Endothelial cell of umbilical vein (primary cell): ENCODE results near the gene MECR. TPM values are rescaled to one million over a fixed set of nuclear protein-coding genes. Genes with fewer than 3 reads are reported as not detected.

Experiments
- BruUV-seq: library from RNA; stranded (reverse); fragments of 400-500 nt; replicated peaks from 2 replicates; lab custom pipeline; 2021; lab: Mats Ljungman, UMichigan
- CTCF ChIA-PET: fragments of 300-600, 350-600 bp; sonication (Branson Sonifier 250); formaldehyde crosslinking; loops from one replicate; lab custom pipeline; 2021; ENCODE audit warnings: antibody characterized with exemption, inconsistent platforms; lab: Charles Lee
- POLR2A ChIA-PET: fragments of 300-600, 350-600 bp; sonication (Branson Sonifier 250); formaldehyde crosslinking; loops from one replicate; lab custom pipeline; 2021; ENCODE audit warnings: antibody characterized with exemption, inconsistent platforms; lab: Charles Lee
- DNase-seq: peaks from one replicate; pipeline ENCODE4 v3.0.0-alpha.2; 2011; ENCODE audit warnings: low read depth, low spot score
- FAIRE-seq: peaks from 2 replicates; lab custom pipeline; 2011; peaks lifted over from hg19 to GRCh38; lab: Jason Lieb, UNC
- H2AFZ ChIP-seq: 2 replicates; pipeline ENCODE4 v1.6.0; 2012; ENCODE audit warnings: low read depth, low read length, control low read depth, inconsistent platforms
- H3K27ac ChIP-seq: 2 replicates; pipeline ENCODE4 v1.5.1; 2011; ENCODE audit warnings: low read depth, mild to moderate bottlenecking, control low read depth, low read length, moderate library complexity; ENCODE audit not compliant: insufficient read depth
- H3K27me3 ChIP-seq, 2 experiments: 2 replicates each; pipeline versions ENCODE4 v1.6.0 to v1.6.1; 2011; ENCODE audit warnings: low read length in 2 of 2, mixed read lengths in 1 of 2; ENCODE audit not compliant: control insufficient read depth in 2 of 2, insufficient read depth in 2 of 2
- H3K36me3 ChIP-seq, 2 experiments: 2 replicates in 1 of 2; 3 replicates in 1 of 2; pipeline ENCODE4 v1.5.1; 2011; ENCODE audit warnings: low read length in 2 of 2, mild to moderate bottlenecking in 1 of 2, moderate library complexity in 1 of 2; ENCODE audit not compliant: control insufficient read depth in 2 of 2, insufficient read depth in 2 of 2; ENCODE audit errors: extremely low read depth in 1 of 2
- H3K4me1 ChIP-seq: 3 replicates; pipeline ENCODE4 v1.5.1; 2011; ENCODE audit warnings: mild to moderate bottlenecking, low read length; ENCODE audit not compliant: control insufficient read depth, insufficient read depth; ENCODE audit errors: extremely low read depth
- H3K4me2 ChIP-seq: 2 replicates; pipeline ENCODE4 v1.6.1; 2011; ENCODE audit warnings: low read length, control low read depth, mixed read lengths; ENCODE audit not compliant: insufficient read depth
- H3K4me3 ChIP-seq, 3 experiments: fragments of 200-600 bp in 1 of 3; sonication (generic), shearing (Covaris generic) in 1 of 3; replicated peaks in 1 of 3; 2 replicates each; pipeline ENCODE4 v1.5.1; 2011 to 2016; ENCODE audit warnings: control low read depth in 3 of 3, low read length in 3 of 3, mild to moderate bottlenecking in 2 of 3, inconsistent platforms in 1 of 3, low read depth in 1 of 3, moderate library complexity in 1 of 3; ENCODE audit not compliant: insufficient read depth in 1 of 3
- H3K79me2 ChIP-seq: 2 replicates; pipeline ENCODE4 v1.6.0; 2012; ENCODE audit warnings: low read length, inconsistent platforms; ENCODE audit not compliant: control insufficient read depth, insufficient read depth
- H3K9ac ChIP-seq: replicated peaks from 2 replicates; pipeline ENCODE3; 2011; ENCODE audit warnings: low read length, control low read depth; ENCODE audit not compliant: insufficient read depth; ENCODE audit errors: extremely low read depth
- H3K9me1 ChIP-seq: replicated peaks from 3 replicates; pipeline ENCODE4 v1.6.0; 2011; ENCODE audit warnings: mild to moderate bottlenecking, low read length; ENCODE audit not compliant: control insufficient read depth, insufficient read depth; ENCODE audit errors: extremely low read depth
- H3K9me3 ChIP-seq: replicated peaks from 2 replicates; pipeline ENCODE4 v1.5.1; 2012; ENCODE audit warnings: low read length, inconsistent platforms; ENCODE audit not compliant: control insufficient read depth, insufficient read depth
- H4K20me1 ChIP-seq: replicated peaks from 2 replicates; pipeline ENCODE3; 2011; ENCODE audit warnings: mild to moderate bottlenecking, low read length; ENCODE audit not compliant: control insufficient read depth, insufficient read depth; ENCODE audit errors: extremely low read depth
- CTCF ChIP-seq, 2 donors: IDR thresholded peaks; 1 replicate in 1 of 2; 2 replicates in 1 of 2; pipeline ENCODE4 v1.5.1; 2011; ENCODE audit warnings: low read length in 2 of 2, mild to moderate bottlenecking in 2 of 2, moderate library complexity in 2 of 2, control low read depth in 1 of 2, inconsistent platforms in 1 of 2, low read depth in 1 of 2; ENCODE audit not compliant: insufficient read depth in 1 of 2; ENCODE audit errors: extremely low read depth in 1 of 2
- EZH2 ChIP-seq: IDR thresholded peaks from 2 replicates; pipeline ENCODE4 v1.6.1; 2012; ENCODE audit warnings: borderline replicate concordance, low read depth, mild to moderate bottlenecking, moderate library complexity, low read length, inconsistent platforms; ENCODE audit not compliant: severe bottlenecking
- FOS ChIP-seq: IDR thresholded peaks from 2 replicates; pipeline ENCODE4 v1.6.1; 2011; ENCODE audit warnings: mild to moderate bottlenecking, low read length, moderate library complexity, borderline replicate concordance; ENCODE audit not compliant: insufficient read depth
- GATA2 ChIP-seq: IDR thresholded peaks from 2 replicates; pipeline ENCODE4 v1.7.0; 2011; ENCODE audit warnings: low read depth, mild to moderate bottlenecking, moderate library complexity, mixed read lengths, low read length; ENCODE audit not compliant: insufficient read length, insufficient read depth
- JUN ChIP-seq: IDR thresholded peaks from 2 replicates; pipeline ENCODE4 v1.6.1; 2011; ENCODE audit warnings: borderline replicate concordance, low read depth; ENCODE audit not compliant: insufficient read length, insufficient read depth
- MAX ChIP-seq: IDR thresholded peaks from 2 replicates; pipeline ENCODE4 v1.6.1; 2011; ENCODE audit not compliant: insufficient read depth, insufficient read length
- MYC ChIP-seq: IDR thresholded peaks from one replicate; pipeline ENCODE4 v1.6.1; 2011; ENCODE audit warnings: mild to moderate bottlenecking, low read depth, low read length
- POLR2A ChIP-seq: IDR thresholded peaks from 2 replicates; pipeline ENCODE4 v1.6.1; 2012; ENCODE audit warnings: low read depth, mild to moderate bottlenecking, control low read depth, low read length
- POLR2AphosphoS5 ChIP-seq: IDR thresholded peaks from 2 replicates; pipeline ENCODE4 v1.6.1; 2012; ENCODE audit warnings: low read depth, mild to moderate bottlenecking, control low read depth, low read length, moderate library complexity; ENCODE audit not compliant: insufficient read depth
- dilution Hi-C: fragments of 300-500 bp; cut with MboI; formaldehyde crosslinking; loops from one replicate; pipeline ENCODE4 v1.15.0; 2019; ENCODE audit warnings: low sequenced_read_pairs; ENCODE audit not compliant: extremely low pct_ligation_motif_present
- intact Hi-C: fragments of 100-400 bp; cut with micrococcal nuclease; formaldehyde crosslinking; loops from one replicate; pipeline ENCODE4 v1.10.0; 2022
- polyA plus RNA-seq, 4 experiments: library from polyadenylated mRNA; depleted of rRNA in 3 of 4; stranded (reverse) in 3 of 4; unstranded in 1 of 4; fragments of >200 nt; gene quantifications; 2 replicates each; pipeline versions ENCODE4 v1.2.1 to v1.2.3, GENCODE V29; 2011 to 2012; ENCODE audit warnings: missing spikeins in 1 of 4
- total RNA-seq: library from RNA; stranded (reverse); gene quantifications from 2 replicates; pipeline ENCODE4 v1.2.3, GENCODE V29; 2021

The MECR gene
- total and polyA plus RNA-seq, 2 donors (not counting 3 experiments of a cell fraction or from before 2014, with no cell fraction given): 24.6 to 30.1 TPM

- Histone ChIP-seq H3K79me2 (peaks cover 15% of the 10 kb centered on the region), H2AFZ (peak overlapping the region; percentile 82), H3K27me3 (peaks cover 0 to 11% of the 10 kb centered on the region in 2 experiments), H3K9me3 (no peaks in the 10 kb centered on the region), H4K20me1 (no peaks in the 10 kb centered on the region), H3K9me1 (no peaks in the 10 kb centered on the region), H3K4me2 (peak overlapping the region; percentile 93), H3K4me1 (peaks cover 8% of the 10 kb centered on the region), H3K36me3 (no peaks in the 10 kb centered on the region), H3K9ac (peak overlapping the region; percentile 79), H3K27ac (peak overlapping the region; percentile 51), H3K4me3 (peak overlapping the region; percentile 81 to 87 (median 85))
- DNase-seq (no peak), FAIRE-seq (no peak)
- POLR2A ChIA-PET: no interaction called here
- intact Hi-C loops (no loop called here), dilution Hi-C loops (loop anchor here (25.0 kb wide), 1 partner anchor 857 kb away; no protein-coding TSS in a partner anchor)
- TF ChIP-seq MAX: no peak
- TF ChIP-seq MYC: no peak
- no peak for TF ChIP-seq CTCF (IDR thresholded peaks at IDR 0.05; ENCODE audit: extremely low read depth in 1 of 2, insufficient read depth in 1 of 2, low read depth in 1 of 2, low read length in 2 of 2)
- no peak for TF ChIP-seq FOS
- TF ChIP-seq JUN: no peak
- no peak for TF ChIP-seq EZH2
- TF ChIP-seq POLR2A: no peak
- no peak for TF ChIP-seq POLR2AphosphoS5
- TF ChIP-seq GATA2: no peak
- CTCF ChIA-PET: interaction anchor here (1.1 to 1.7 kb wide), 2 partner anchors 27 to 48 kb away, joined by 3 read pairs; partner anchors contain the start of gene SRSF4
- no TSS peak for BruUV-seq
Observed at GRCh38 chr1:29230204-29230552, 556 bp downstream of the MECR start.
